T-helper 2 cell (primary cell): Measurements from ENCODE around the gene RSPH9.

Experiments
- DNase-seq, 5 experiments: peaks; one replicate each; pipeline versions ENCODE4 v3.0.0 to v3.0.0-alpha.2; 2012 to 2022

RSPH9 gene

DNA sequence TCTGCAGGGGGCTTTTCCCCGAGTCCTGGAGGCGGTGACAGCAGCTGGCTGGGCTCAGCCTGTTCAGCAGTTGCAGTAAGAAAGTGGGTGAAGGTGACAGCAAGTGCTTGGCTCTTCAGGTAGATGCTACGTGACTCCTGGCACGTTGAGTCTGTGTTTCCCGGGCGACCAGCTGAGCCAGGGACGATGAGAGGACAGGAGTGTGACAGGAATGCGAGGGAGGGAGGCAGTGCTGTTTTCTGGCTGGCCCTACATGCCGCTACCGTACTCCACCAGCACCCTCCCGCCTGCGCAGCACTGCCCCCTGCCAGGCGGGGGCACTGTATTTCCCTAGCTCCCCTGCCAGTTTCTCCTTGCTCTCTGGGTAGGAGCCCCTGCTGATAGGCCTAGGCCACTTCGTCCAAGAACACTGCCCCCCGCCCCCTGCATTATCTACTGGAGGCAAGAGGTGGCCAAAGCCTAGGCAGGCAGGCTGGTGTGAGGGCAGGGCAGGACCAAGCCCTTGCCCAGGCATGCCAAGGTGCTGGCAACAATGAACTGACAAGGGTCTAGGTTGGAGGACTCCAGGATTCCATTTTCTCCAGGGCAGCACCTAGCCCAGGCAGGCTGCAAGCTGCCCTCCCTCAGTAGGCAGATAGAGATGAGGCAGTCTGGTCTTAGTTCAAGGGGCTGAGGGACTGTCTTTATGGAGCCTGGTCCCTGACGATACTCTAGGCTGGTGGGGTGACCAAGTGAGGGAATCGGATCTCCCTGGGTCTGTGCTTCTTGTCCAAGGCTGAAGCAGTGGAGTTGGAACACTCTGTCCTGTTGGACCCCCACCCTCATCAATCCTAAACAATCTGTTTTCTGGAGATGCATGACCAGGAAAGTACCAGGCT, 23.6 kb downstream of the RSPH9 start:
- DNase-seq, result peak in 3 of 5 experiments; percentile 9 to 68 (median 10)

GRCh38 chr6:43669050-43669921, 24.4 kb downstream of the RSPH9 start:
- DNase-seq, result no peak

- peak in 1 of 5 experiments; percentile 67 for DNase-seq
Observed at GRCh38 chr6:43669922-43670622, 25.2 kb downstream of the RSPH9 start.

- DNase-seq, result no peak
Observed at GRCh38 chr6:43670623-43670986, 25.8 kb downstream of the RSPH9 start.

DNA sequence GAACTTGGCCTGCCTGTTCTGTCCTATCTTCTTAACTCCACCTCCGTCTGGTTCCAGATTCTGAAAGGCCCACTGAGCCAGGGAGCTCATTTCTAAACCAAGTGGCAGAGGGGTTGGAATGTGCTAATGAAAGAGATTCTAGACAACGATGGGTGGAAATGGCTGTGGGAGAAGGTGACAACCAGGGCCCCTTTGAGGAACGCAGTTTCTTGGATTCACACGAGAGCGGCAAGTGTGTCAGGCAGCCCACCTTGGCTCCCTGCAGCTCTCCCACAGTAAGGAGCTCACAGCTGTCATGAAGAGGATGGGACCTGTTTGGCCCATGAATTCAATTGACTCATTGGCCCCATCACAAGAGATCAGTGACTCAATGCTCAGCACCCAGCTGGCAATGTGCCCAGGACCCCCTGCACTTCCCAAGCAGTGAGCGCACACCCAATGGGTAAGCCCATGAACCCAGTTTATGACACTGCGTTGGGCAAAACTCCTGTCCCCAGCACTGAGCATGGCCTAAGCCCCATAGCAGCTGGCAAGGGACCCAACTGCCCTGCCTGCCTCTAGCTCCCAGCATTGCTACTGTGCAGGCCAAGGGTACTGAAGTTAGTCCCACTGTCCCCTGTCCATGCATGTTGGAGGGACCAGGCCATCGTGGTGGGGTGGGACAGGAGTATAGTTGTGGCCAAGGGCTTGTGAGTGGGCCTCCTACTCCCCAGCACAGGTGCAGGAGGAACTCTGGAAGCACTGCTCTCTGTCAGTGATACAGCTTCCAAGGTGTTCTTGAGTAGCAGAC, 26.4 kb downstream of the RSPH9 start:
- no peak for DNase-seq

- no peak for DNase-seq
Observed at GRCh38 chr6:43671801-43672690, 27.2 kb downstream of the RSPH9 start.

DNA sequence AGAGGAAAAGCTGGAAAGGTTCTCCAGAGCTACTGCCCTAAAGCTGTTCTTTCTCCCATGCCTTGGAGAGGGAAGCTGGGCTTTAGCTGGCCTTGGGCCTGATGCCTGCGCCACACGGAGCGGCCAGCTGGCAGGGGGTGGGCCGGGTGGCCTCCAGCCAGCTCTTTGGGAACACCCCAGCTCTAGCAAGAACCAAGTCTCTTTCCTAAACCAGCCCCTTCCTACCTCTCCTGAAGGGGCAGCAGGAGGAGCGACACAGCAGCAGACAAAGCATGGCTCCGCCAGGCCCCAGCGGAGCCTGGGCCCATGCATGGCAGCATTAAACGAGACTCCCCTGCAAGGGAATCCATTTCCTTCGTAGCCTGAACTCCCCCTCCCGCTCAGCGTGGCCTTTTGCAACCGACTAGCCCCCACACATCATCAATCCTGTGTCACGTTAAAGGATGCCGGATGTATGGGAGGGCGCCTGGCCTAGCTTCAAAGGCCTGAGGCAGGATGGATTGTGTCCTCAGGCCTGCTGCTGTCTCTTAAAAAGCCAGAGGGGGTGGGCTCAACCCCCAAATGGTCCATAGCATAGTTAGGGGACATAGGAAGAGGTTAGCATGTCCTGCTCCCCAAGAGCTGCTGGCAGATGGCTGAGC, 28.7 kb downstream of the RSPH9 start:
- DNase-seq, result no peak

- no peak for DNase-seq
Observed at GRCh38 chr6:43674291-43674690, 29.5 kb downstream of the RSPH9 start.

DNA sequence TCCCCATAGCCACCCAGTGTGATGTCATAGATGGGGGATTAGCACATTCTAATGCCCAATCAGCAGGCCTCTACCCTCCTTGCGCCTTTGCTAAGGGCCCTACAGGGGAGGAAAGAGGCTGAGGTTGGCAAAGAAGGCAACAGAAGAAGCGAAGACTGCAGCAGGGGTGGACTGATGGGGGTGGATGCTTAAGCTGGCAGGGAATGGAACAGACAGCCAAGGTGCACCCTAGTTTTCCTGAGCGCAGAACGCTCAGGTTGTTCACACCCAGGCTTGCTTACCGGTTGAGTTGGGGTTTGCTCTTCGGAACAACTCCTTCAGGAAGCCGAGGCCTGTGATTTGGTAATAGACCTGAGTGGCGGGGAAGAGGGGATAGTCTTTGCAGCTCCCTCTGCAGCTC, 30.1 kb downstream of the RSPH9 start:
- DNase-seq, result no peak

DNA sequence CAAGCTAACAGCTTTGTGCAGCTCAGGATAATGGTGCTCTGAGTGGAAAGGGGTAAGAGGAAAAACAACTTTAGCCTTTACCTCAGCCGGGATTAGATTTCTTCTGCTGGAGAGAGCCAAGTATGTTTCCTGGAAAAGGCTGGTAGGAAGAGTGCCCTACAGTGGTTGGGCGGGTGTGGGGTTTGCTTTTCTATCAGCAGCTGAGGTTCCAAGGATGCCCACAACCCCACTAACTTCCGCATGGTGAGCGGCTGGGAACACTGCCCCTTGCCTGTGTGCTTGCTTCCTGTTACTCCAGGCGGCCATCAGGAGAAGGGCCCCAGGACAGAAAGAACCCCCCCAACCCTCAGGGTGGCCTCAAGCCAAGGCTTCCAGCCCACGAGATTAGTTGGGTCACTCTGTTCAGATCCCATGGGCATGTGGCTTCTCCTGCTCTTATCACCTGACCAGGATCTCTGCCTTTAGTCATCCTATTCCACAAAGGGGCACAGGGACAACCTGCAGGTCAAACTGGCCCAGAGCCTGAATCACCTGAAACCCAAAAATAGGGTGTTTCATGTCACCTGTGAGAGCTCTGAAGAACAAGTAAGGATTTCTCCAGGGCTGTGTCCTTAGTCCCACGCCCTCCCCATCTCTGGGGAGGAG, 32.2 kb downstream of the RSPH9 start:
- DNase-seq, result no peak

DNA sequence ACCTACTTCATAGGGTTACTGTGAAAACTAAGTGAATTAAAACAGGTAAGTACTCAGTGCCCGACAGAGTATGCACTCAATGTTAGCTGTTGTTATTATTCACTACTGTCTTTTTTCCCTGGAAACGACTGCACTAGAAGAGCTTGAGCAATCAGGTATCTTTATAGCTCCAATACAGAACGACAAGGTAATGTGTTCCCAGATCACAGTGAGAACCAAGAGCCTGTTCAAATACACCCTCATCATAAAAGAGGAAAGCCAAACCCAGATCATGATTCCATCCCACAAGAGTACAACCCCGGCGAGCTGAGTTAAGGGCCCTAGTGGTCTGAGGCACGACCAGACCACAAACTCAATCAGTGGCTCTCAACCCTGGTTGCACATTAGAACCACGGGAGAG, 32.9 kb downstream of the RSPH9 start:
- no peak for DNase-seq

DNA sequence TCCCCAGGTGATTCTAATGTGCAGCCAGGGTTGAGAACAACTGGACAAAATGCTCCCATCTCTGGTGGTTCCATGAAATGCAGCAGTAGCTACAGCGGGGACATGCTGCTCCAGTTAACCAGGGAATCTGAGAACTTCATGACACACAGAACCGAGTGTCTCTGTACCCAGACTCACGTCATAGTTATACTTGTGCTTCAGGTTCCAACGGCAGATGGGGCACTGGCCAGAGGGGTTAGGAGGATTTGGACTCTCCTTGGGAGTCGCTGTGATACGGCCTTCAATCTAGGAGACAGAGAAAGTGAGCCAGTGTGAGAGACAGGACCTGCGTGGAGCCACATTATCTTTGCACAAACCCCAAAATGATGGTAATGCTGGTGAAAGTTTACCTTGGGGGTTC, 33.5 kb downstream of the RSPH9 start:
- DNase-seq, result no peak

GRCh38 chr6:43679057-43679456, 34.2 kb downstream of the RSPH9 start:
- no peak for DNase-seq

GRCh38 chr6:43680308-43681200, 35.7 kb downstream of the RSPH9 start:
- DNase-seq, result no peak

- no peak for DNase-seq
Observed at GRCh38 chr6:43681303-43681702, 36.5 kb downstream of the RSPH9 start.

- DNase-seq, result no peak
Observed at GRCh38 chr6:43682724-43683429, 38.0 kb downstream of the RSPH9 start.

DNA sequence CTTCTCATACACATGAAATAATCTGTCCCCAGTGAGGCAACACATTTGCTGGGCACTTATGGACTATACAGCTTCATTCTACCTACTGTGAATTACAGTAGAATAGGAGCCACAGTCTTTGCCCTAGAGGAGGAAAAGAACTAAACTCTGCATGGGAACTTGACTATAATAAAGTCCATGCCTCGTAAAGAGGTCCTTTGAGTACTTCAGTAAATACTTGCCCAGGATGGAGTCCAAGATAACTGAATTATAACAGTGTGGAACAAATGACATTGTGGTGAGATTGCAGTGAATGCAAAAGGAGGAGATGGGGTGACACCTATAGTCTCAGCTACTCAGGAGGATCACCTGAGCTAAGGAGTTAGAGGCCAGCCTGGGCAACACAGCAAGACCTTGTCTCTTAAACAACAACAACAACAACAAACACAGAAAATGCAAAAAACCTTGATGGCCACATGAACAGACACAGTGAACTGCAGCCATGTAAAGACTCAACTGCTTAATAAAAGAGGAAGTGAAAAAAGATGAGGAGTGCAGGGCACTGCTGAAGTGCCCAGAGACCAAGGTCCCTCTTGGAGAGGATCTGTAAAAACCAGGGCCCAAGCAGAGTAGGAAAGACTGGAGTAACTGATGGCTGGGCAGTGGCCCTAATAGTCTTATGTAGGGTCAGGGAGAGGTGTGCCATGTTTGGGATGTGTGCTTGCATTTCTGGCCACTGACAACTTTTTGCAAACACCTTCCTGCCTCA, 39.0 kb downstream of the RSPH9 start:
- no peak for DNase-seq

- DNase-seq, result no peak
Observed at GRCh38 chr6:43687079-43687436, 42.2 kb downstream of the RSPH9 start.
